ENCODE data around the gene FAM177A1. TPM values are rescaled to one million over a fixed set of nuclear protein-coding genes. Genes with fewer than 3 reads are reported as not detected.

The FAM177A1 gene
- total RNA-seq, 1 donor from 2014 or later, result 56.0 TPM

GRCh38 chr14:35123388-35123703 lies 77.3 kb downstream of the FAM177A1 start:
- DNase-seq (ENCODE audit: low spot score), result no peak

- no peak for DNase-seq (ENCODE audit: low spot score)
These were observed 78.1 kb downstream of the FAM177A1 start for GRCh38 chr14:35124127-35124526.

Other genes with a start within 250 kb of the FAM177A1 start
- 43.2 TPM for gene BAZ1A, start 170.9 kb upstream of the FAM177A1 start, total RNA-seq
- gene SRP54, start 63.3 kb upstream of the FAM177A1 start, total RNA-seq, result 59.2 TPM
- 23.0 TPM for gene PPP2R3C, start 75.7 kb downstream of the FAM177A1 start, total RNA-seq
- gene PRORP, start 76.3 kb downstream of the FAM177A1 start, total RNA-seq, result 24.2 TPM
- 173 TPM for gene PSMA6, start 246.1 kb downstream of the FAM177A1 start, total RNA-seq